GM23248 (cell line): ENCODE results near the gene STAMBP.

Source experiments
- EZH2 ChIP-seq: fragments of 200-600 bp; sonication (generic); IDR thresholded peaks from 2 replicates; pipeline ENCODE4 v1.6.1; 2018; ENCODE audit warnings: antibody characterized with exemption, mild to moderate bottlenecking; ENCODE audit not compliant: insufficient read depth, poor library complexity, severe bottlenecking
- EZH2phosphoT487 ChIP-seq: fragments of 200-600 bp; sonication (generic); IDR thresholded peaks from 2 replicates; pipeline ENCODE4 v1.6.1; 2018; ENCODE audit warnings: antibody characterized with exemption, moderate library complexity, mild to moderate bottlenecking, low read depth; ENCODE audit not compliant: insufficient read depth

GRCh38 chr2:73779467-73780236 lies 49.1 kb upstream of the STAMBP start, which contains the start of gene DUSP11:
- TF ChIP-seq EZH2 (no peak), EZH2phosphoT487 (no peak)
